Ascending aorta (tissue), 2 donors: ENCODE results near the gene MAP4. TPM values are rescaled to one million over a fixed set of nuclear protein-coding genes. Genes with fewer than 3 reads are reported as not detected.

Source experiments
- DNase-seq, 2 donors: peaks; one replicate each; pipeline ENCODE4 v3.0.0-alpha.2; 2019; ENCODE audit warnings: low spot score in 2 of 2
- H3K27ac ChIP-seq, 2 donors: fragments of 200-600 bp; sonication (generic); one replicate each; pipeline ENCODE4 v1.5.1; 2016 to 2017; ENCODE audit warnings: mild to moderate bottlenecking in 1 of 2
- H3K27me3 ChIP-seq: fragments of 200-600 bp; sonication (generic); one replicate; pipeline ENCODE4 v1.5.1; 2017
- H3K36me3 ChIP-seq, 2 donors: fragments of 200-600 bp; sonication (generic); one replicate each; pipeline ENCODE4 v1.5.1; 2016
- H3K4me1 ChIP-seq, 2 donors: fragments of 200-600 bp; sonication (generic); one replicate each; pipeline ENCODE4 v1.5.1; 2016 to 2017; ENCODE audit warnings: mild to moderate bottlenecking in 1 of 2
- H3K4me3 ChIP-seq, 2 donors: fragments of 200-600 bp; sonication (generic); one replicate each; pipeline ENCODE4 v1.5.1; 2016 to 2017; ENCODE audit warnings: mild to moderate bottlenecking in 1 of 2
- H3K9me3 ChIP-seq, 2 donors: fragments of 200-600 bp; sonication (generic); one replicate each; pipeline ENCODE4 v1.5.1; 2016
- intact Hi-C: fragments of 100-400 bp; cut with DNase I; formaldehyde crosslinking; loops from one replicate; pipeline ENCODE4 v1.15.1; 2023
- total RNA-seq: library from RNA; depleted of rRNA; stranded (reverse); fragments of >200 nt; gene quantifications from one replicate; pipeline ENCODE4 v1.1.0, GENCODE V29; 2016
- TF ChIP-seq, protein P1 (sequence below), 3 experiments: fragments of 200-600 bp in 2 of 3; fragments of 450-650 bp in 1 of 3; sonication (generic) in 2 of 3; IDR thresholded peaks; one replicate each; pipeline ENCODE4 v1.5.1; 2016 to 2019; ENCODE audit warnings: antibody characterized with exemption in 3 of 3, mild to moderate bottlenecking in 1 of 3, moderate library complexity in 1 of 3

The MAP4 gene
- total RNA-seq, 1 donor from 2014 or later = 140 TPM

DNA sequence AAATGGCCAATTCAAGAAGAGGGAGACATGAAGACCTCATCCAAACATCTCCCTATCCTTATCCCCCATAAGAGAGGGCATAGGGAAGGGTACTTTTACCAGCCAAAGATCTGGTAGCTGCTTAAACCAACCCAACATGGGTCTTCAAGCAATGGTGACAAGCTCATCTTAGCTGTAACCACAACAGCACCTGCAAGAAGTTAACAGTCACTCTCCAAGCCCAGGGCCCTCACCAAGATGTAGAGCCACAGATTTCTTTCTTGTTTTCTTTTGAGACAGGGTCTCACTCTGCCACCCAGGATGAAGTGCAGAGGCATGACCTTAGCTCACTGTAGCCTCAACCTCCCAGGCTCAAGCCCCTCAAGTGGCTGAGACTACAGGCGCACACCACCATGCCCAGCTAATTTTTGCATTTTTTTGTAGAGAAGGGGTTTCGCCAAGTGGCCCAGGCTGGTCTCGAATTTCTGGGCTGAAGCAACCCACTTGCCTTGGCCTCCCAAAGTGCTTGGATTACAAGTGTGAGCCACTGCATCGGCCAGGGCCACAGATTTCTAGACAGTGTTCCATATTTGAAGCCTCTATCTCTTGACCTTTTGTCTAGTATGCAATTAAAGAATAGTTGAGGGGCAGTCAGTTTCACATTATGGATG, 156.1 kb downstream of the MAP4 start:
- DNase-seq = no peak
- intact Hi-C loops = no loop called here
- TF ChIP-seq, protein P1, sequence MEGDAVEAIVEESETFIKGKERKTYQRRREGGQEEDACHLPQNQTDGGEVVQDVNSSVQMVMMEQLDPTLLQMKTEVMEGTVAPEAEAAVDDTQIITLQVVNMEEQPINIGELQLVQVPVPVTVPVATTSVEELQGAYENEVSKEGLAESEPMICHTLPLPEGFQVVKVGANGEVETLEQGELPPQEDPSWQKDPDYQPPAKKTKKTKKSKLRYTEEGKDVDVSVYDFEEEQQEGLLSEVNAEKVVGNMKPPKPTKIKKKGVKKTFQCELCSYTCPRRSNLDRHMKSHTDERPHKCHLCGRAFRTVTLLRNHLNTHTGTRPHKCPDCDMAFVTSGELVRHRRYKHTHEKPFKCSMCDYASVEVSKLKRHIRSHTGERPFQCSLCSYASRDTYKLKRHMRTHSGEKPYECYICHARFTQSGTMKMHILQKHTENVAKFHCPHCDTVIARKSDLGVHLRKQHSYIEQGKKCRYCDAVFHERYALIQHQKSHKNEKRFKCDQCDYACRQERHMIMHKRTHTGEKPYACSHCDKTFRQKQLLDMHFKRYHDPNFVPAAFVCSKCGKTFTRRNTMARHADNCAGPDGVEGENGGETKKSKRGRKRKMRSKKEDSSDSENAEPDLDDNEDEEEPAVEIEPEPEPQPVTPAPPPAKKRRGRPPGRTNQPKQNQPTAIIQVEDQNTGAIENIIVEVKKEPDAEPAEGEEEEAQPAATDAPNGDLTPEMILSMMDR (IDR thresholded peaks at IDR 0.05) = no peak
- no peaks in the 10 kb centered on the region for H3K9me3 ChIP-seq
- no peak overlapping the region for H3K4me3 ChIP-seq
- H3K36me3 ChIP-seq = peaks cover 75 to 77% of the 10 kb centered on the region in 2 donors
- H3K27ac ChIP-seq = no peak overlapping the region
- H3K27me3 ChIP-seq = no peaks in the 10 kb centered on the region
- H3K4me1 ChIP-seq = no peaks in the 10 kb centered on the region

DNA sequence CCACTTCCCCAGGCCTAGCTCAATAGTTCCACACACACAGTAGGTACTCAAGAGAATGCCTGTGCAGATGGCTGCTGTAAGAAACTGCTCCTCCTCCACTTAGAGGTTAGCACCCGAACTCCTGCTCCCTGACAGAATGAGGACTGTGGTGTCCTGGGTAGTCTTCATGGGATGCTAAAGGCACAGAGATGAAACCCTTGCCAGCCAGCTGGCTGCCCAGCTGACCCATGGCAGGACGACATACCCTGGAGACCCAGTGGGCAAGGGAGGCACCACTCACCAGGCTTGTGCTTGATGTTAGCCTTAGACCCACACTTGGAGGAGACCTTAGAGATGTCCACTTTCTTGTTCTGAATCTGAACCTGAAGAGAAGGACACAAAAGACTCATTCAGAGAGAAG, 159.1 kb downstream of the MAP4 start:
- intact Hi-C loops = no loop called here
- Histone ChIP-seq H3K27me3 (no peaks in the 10 kb centered on the region), H3K27ac (peak overlapping the region; percentile 41 to 48), H3K4me3 (no peak overlapping the region), H3K36me3 (peaks cover 77% of the 10 kb centered on the region in 2 donors), H3K4me1 (no peaks in the 10 kb centered on the region), H3K9me3 (no peaks in the 10 kb centered on the region)
- TF ChIP-seq, protein P1 (IDR thresholded peaks at IDR 0.05) = no peak
- no peak for DNase-seq

DNA sequence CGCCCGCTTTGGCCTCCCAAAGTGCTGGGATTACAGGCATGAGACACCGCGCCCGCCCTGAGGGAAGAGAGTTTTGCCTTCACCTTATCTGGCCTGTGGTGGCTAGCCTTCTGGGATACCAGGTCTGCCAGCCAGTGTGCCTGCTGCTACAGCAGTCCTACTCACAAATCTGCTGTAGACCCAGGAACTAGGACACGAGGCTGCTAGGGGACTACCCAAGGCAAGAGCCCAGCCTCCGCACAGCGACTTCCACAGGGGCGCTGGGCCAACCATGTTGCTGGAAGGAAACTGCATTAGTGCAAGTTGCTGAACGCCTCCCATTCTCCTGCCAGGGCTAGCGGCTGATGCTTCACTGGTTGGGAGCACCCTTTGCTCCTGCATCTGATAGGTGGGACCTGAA, 159.5 kb downstream of the MAP4 start:
- Histone ChIP-seq H3K36me3 (peaks cover 81 to 82% of the 10 kb centered on the region in 2 donors), H3K9me3 (no peaks in the 10 kb centered on the region), H3K4me1 (no peaks in the 10 kb centered on the region), H3K4me3 (no peak overlapping the region), H3K27me3 (no peaks in the 10 kb centered on the region), H3K27ac (peak overlapping the region; percentile 41 to 48)
- DNase-seq = no peak
- intact Hi-C loops = no loop called here
- TF ChIP-seq, protein P1 (IDR thresholded peaks at IDR 0.05) = no peak

DNA sequence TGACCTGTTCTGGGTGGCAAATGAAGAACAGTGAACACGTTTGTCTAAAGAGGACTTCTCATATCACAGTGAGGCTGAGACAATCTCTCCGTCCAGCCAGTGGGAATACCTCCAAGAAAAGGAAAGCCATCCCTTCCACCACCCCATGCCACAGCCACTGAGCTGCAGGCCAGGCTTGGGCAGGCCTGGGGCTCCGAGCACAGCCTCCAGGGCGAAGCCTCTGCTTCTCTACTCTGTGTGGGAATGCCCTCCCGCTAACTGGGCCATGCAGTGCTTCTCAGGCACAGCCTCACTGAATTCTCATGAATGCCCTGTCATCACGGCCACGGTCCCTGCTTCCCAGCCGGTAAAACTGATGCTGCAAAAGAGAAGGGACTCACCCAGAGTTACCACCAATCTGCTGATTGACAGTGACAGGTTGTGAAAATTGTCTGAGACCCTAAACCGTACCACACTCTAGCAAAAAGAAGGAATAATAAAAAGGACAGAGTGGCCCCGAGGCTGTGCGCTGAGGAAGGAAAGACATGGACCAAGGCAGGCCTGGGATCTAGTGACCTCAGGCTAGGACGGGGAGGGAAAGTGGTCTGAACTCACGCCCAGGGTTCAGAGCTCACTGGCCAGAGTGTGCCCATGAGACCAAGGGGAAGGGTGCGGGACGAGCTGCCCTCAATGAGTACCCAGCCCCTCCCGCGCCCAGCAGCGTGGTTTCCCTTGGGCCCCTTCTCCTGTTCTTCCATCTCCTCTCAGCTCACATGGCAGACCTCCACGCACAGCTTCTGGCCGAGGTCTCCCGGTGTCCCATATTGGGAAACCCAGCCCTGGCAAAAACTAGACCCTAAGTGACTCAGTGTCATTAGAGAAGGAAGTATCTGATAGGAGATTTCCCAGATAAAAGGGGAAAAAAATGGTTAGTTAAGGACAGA, 160.5 kb downstream of the MAP4 start:
- DNase-seq = no peak
- H3K36me3 ChIP-seq = peaks cover 86 to 88% of the 10 kb centered on the region in 2 donors
- no peak overlapping the region for H3K4me3 ChIP-seq

DNA sequence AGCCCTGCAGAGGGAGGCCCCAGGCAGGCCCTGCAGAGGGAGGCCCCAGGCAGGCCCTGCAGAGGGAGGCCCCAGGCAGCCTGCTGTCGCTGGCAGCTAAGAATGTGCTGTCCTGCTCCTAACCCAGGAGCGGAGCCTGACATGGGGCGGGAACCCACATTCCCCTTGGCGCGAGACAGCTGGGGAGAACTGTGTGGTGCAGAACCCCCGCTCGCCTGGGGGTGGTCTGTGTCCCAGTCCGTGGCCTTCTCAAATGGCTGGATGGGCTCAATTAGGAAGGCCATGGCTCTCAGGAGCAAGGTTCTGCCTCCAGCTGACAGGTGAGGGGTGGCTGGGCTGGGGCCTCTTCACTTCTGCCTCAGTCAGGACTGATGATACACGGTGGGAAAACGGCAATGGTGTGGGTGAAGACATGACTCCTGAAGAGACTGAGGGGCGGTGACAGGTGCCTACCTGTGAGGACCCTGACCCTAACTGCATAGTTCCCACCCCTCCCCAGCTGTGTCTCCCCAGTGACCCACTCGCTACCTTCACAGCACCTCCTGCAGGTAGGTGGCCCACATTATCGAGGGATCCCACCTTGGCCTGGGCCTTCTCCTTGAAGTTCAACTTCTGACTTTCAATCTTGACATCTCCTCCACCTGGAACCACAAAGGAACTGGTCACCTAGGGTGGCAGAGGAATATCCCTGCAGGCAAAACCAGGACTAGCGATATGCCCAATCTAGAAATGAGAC, 161.3 kb downstream of the MAP4 start:
- Histone ChIP-seq H3K4me1 (no peaks in the 10 kb centered on the region), H3K9me3 (no peaks in the 10 kb centered on the region), H3K27me3 (no peaks in the 10 kb centered on the region), H3K27ac (no peak overlapping the region), H3K4me3 (no peak overlapping the region), H3K36me3 (peaks cover 84 to 88% of the 10 kb centered on the region in 2 donors)
- TF ChIP-seq, protein P1 (IDR thresholded peaks at IDR 0.05) = no peak
- intact Hi-C loops = no loop called here
- no peak for DNase-seq

More for the DNA sequence above, 160.5 kb downstream of the MAP4 start:
- TF ChIP-seq, protein P1 (IDR thresholded peaks at IDR 0.05) = no peak
- Histone ChIP-seq H3K9me3 (no peaks in the 10 kb centered on the region), H3K27ac (peak overlapping the region; percentile 41 to 48), H3K27me3 (no peaks in the 10 kb centered on the region), H3K4me1 (no peaks in the 10 kb centered on the region)
- intact Hi-C loops = no loop called here
